Tibial artery (tissue), 4 donors: ENCODE data around the gene SORCS2.

Source experiments
- DNase-seq, 2 donors: peaks; one replicate each; pipeline ENCODE4 v3.0.0-alpha.2; 2019
- H3K27ac ChIP-seq, 2 donors: fragments of 200-600 bp; sonication (generic) in 1 of 2; 1 replicate in 1 of 2; 2 replicates in 1 of 2; pipeline ENCODE4 v1.5.1; 2018 to 2019; ENCODE audit warnings: mild to moderate bottlenecking in 1 of 2
- H3K27me3 ChIP-seq, 2 donors: fragments of 200-600 bp; sonication (generic) in 1 of 2; one replicate each; pipeline versions ENCODE4 v1.5.1 to v1.6.0; 2016 to 2019
- H3K36me3 ChIP-seq, 3 donors: fragments of 200-600 bp; sonication (generic) in 2 of 3; one replicate each; pipeline ENCODE4 v1.5.1; 2016 to 2019; ENCODE audit warnings: mild to moderate bottlenecking in 2 of 3
- H3K4me1 ChIP-seq, 4 donors: fragments of 200-600 bp; sonication (generic) in 2 of 4; 1 replicate in 3 of 4; 2 replicates in 1 of 4; pipeline ENCODE4 v1.5.1; 2016 to 2019
- H3K4me3 ChIP-seq, 2 donors: fragments of 200-600 bp; sonication (generic) in 1 of 2; 1 replicate in 1 of 2; 2 replicates in 1 of 2; pipeline ENCODE4 v1.5.1; 2018 to 2019; ENCODE audit warnings: mild to moderate bottlenecking in 2 of 2
- H3K9me3 ChIP-seq, 3 donors: fragments of 200-600 bp; sonication (generic) in 1 of 3; one replicate each; pipeline ENCODE4 v1.5.1; 2016 to 2019
- intact Hi-C: fragments of 100-400 bp; cut with DNase I; formaldehyde crosslinking; loops from one replicate; pipeline ENCODE4 v1.15.0; 2023; ENCODE audit warnings: low total_unique reads
- TF ChIP-seq, protein P1 (sequence below), 2 experiments: fragments of 200-600 bp in 1 of 2; fragments of 450-650 bp in 1 of 2; IDR thresholded peaks; one replicate each; pipeline ENCODE4 v1.5.1; 2017 to 2019; ENCODE audit warnings: antibody characterized with exemption in 2 of 2, mild to moderate bottlenecking in 1 of 2, moderate library complexity in 1 of 2

SORCS2 gene

DNA sequence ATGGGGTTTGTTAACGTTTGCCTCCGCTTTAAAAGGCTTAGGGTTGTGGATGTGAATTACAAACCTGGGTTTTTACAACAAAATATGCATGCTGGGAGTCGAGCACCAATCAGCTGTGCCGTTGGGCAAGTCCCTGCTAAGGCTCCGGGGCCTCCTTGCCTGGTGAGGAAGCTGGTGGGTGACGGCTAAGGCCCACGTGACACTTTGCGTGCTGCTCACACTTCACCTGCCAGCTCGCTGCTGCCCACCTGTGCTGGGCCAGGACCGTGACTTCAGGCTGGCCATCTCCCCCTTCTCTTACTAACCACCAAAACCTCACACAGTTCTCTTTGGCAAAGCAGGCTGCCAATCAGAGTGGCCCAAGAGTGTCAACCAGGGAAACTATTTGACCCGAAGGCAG is 569.0 kb downstream of the SORCS2 start:
- H3K4me3 ChIP-seq = no peak overlapping the region
- no peaks in the 10 kb centered on the region for H3K27me3 ChIP-seq
- peaks cover 5 to 69% (median 33%) of the 10 kb centered on the region in 3 donors for H3K36me3 ChIP-seq
- no peaks in the 10 kb centered on the region for H3K9me3 ChIP-seq
- peaks cover 0 to 14% (median 2%) of the 10 kb centered on the region in 4 donors for H3K4me1 ChIP-seq
- intact Hi-C loops = loop anchor here (5.0 kb wide), 1 partner anchor 226 kb away; no protein-coding TSS in a partner anchor
- DNase-seq = no peak
- TF ChIP-seq, protein P1, sequence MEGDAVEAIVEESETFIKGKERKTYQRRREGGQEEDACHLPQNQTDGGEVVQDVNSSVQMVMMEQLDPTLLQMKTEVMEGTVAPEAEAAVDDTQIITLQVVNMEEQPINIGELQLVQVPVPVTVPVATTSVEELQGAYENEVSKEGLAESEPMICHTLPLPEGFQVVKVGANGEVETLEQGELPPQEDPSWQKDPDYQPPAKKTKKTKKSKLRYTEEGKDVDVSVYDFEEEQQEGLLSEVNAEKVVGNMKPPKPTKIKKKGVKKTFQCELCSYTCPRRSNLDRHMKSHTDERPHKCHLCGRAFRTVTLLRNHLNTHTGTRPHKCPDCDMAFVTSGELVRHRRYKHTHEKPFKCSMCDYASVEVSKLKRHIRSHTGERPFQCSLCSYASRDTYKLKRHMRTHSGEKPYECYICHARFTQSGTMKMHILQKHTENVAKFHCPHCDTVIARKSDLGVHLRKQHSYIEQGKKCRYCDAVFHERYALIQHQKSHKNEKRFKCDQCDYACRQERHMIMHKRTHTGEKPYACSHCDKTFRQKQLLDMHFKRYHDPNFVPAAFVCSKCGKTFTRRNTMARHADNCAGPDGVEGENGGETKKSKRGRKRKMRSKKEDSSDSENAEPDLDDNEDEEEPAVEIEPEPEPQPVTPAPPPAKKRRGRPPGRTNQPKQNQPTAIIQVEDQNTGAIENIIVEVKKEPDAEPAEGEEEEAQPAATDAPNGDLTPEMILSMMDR (IDR thresholded peaks at IDR 0.05) = no peak
- H3K27ac ChIP-seq = no peak overlapping the region

DNA sequence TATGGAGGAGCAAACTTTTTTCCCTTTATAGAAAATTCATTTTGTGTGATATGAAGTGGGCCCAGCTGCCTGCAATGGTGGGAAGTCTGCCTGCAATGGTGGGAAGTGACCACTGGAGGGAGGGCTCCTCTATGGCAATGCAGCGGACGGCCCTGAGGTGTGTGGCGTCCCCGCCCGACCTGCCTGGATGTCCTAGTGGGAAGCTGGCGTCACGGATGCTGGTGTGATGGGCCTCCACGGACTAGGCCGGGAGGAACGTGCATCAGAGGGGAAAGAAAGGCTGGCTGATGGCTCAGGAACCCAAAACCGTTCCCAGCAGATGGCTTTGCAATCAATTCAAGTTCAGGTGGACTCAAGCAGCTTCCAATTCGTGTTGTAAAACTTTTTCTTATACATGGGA is 569.4 kb downstream of the SORCS2 start:
- Histone ChIP-seq H3K27ac (peak overlapping the region in 1 of 2 donors; percentile 1), H3K27me3 (no peaks in the 10 kb centered on the region), H3K9me3 (no peaks in the 10 kb centered on the region), H3K36me3 (peaks cover 5 to 70% (median 37%) of the 10 kb centered on the region in 3 donors), H3K4me1 (peaks cover 0 to 14% (median 2%) of the 10 kb centered on the region in 4 donors), H3K4me3 (no peak overlapping the region)
- intact Hi-C loops = loop anchor here (5.0 kb wide), 1 partner anchor 226 kb away; no protein-coding TSS in a partner anchor
- TF ChIP-seq, protein P1 (IDR thresholded peaks at IDR 0.05) = peak; percentile 77 to 83
- DNase-seq = peak; percentile 84 to 89

DNA sequence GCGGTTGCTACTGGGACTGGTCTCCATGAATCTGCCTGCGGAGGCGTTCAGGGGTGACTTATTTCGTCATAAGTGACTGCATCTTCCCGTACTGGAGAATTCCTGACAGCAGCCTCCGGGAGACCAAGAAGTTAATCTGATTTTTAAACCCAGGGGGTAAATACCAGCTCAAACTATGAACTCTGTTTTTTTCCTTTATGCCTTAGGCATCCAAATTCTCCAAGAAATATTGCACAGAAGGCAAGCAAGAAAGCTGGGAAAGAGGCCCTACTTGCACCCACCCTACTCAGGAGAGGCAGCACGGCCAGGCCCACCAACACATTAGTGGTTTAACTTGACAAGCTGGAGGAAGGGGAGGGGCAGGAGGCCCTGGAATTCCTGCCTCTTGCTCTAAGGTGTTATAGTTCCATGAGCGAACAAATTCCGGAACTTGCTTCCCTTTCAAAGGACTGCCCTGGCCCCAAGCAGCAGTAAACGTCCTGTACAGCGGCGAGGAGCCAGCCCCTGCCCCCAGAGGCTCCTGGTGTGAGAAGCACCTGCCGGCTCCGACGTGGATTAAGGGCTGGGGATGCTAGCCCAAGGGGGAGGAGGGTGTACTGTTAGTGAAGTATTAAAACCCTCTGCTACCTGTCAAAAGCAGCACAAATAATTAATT is 570.2 kb downstream of the SORCS2 start:
- H3K27ac ChIP-seq = peak overlapping the region in 1 of 2 donors; percentile 1
- H3K9me3 ChIP-seq = no peaks in the 10 kb centered on the region
- H3K4me1 ChIP-seq = peaks cover 0 to 11% (median 2%) of the 10 kb centered on the region in 4 donors
- no peak overlapping the region for H3K4me3 ChIP-seq
- intact Hi-C loops = loop anchor here (5.0 kb wide), 1 partner anchor 225 kb away; no protein-coding TSS in a partner anchor
- H3K27me3 ChIP-seq = no peaks in the 10 kb centered on the region
- no peak for DNase-seq
- TF ChIP-seq, protein P1 (IDR thresholded peaks at IDR 0.05) = no peak
- H3K36me3 ChIP-seq = peaks cover 5 to 74% (median 43%) of the 10 kb centered on the region in 3 donors

DNA sequence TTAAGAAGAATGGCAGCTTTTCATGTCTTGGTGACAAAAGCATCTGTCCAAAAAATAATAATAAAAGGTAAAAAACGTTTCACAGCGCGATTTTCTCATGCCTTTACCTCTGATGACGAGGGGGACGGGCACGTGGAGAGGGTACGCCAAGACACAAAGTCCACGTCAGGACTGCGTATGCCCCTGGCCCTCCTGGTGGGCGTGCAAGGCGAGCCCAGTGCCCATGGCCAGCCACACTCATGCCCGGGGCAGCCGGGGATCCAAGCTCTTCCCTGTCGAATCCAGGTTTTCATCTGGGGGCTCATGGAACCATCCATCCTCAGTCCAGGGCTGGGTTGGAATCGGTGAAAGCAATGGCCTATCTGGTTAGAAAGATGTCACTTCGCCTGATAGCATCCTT is 570.8 kb downstream of the SORCS2 start:
- DNase-seq = no peak
- Histone ChIP-seq H3K36me3 (peaks cover 8 to 80% (median 49%) of the 10 kb centered on the region in 3 donors), H3K4me3 (no peak overlapping the region), H3K4me1 (peaks cover 0 to 5% (median under 1%) of the 10 kb centered on the region in 4 donors), H3K27me3 (no peaks in the 10 kb centered on the region), H3K27ac (no peak overlapping the region), H3K9me3 (no peaks in the 10 kb centered on the region)
- intact Hi-C loops = loop anchor here (5.0 kb wide), 1 partner anchor 224 kb away; no protein-coding TSS in a partner anchor
- TF ChIP-seq, protein P1 (IDR thresholded peaks at IDR 0.05) = no peak

DNA sequence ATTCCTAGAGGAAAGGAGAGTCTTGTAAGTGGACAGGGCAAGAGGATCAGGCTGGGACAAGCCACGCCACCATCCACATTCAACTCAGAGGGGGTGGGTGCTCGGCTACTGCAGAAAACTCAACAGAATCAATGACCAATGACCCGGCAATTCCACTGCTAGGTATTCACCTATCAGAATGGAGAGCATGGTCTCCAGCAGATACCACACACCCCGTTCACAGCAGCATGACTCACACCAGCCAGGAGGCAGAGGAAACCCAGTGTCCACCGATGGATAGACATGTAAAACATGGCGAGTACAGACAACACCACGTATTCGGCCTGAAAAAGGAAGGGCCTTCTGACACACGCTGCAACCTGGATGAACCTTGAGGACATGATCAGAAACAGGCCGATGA is 571.5 kb downstream of the SORCS2 start:
- TF ChIP-seq, protein P1 (IDR thresholded peaks at IDR 0.05) = no peak
- no peak for DNase-seq
- Histone ChIP-seq H3K27ac (no peak overlapping the region), H3K27me3 (no peaks in the 10 kb centered on the region), H3K4me1 (no peaks in the 10 kb centered on the region), H3K36me3 (peaks cover 15 to 87% (median 56%) of the 10 kb centered on the region in 3 donors), H3K9me3 (no peaks in the 10 kb centered on the region), H3K4me3 (no peak overlapping the region)
- intact Hi-C loops = loop anchor here (2.0 to 5.0 kb wide), 2 partner anchors 39 to 224 kb away; no protein-coding TSS in a partner anchor
